Endothelial cell of hepatic sinusoid (primary cell): ENCODE data around the gene MTMR12.
"Not testable (repeated sequence)": the region's sequence is repeated elsewhere in the genome, so short reads cannot be mapped to it uniquely, and the experiment has no call there.

Experiments used
- in situ Hi-C: cut with HindIII; loops from 2 replicates; pipeline ENCODE4 v1.10.0; 2017; ENCODE audit warnings: low sequenced_read_pairs

MTMR12 gene

GRCh38 chr5:32245742-32246141 lies 67.0 kb downstream of the MTMR12 start:
- in situ Hi-C loops = loop anchor here (5.0 kb wide), 3 partner anchors 52 to 162 kb away; no protein-coding TSS in a partner anchor

GRCh38 chr5:32244017-32244416 lies 68.7 kb downstream of the MTMR12 start:
- in situ Hi-C loops = no loop called here

- in situ Hi-C loops = no loop called here
Observed at GRCh38 chr5:32241034-32241783, 71.5 kb downstream of the MTMR12 start.

- in situ Hi-C loops = no loop called here
Observed at GRCh38 chr5:32239385-32239784, 73.4 kb downstream of the MTMR12 start.

GRCh38 chr5:32233696-32234447 lies 78.9 kb downstream of the MTMR12 start:
- in situ Hi-C loops = no loop called here

GRCh38 chr5:32233220-32233695 lies 79.5 kb downstream of the MTMR12 start:
- in situ Hi-C loops = no loop called here

- in situ Hi-C loops = no loop called here
Observed at GRCh38 chr5:32232441-32233219, 80.1 kb downstream of the MTMR12 start.

GRCh38 chr5:32231929-32232328 lies 80.8 kb downstream of the MTMR12 start:
- in situ Hi-C loops = no loop called here

- in situ Hi-C loops = no loop called here
Observed at GRCh38 chr5:32231241-32231640, 81.5 kb downstream of the MTMR12 start.

GRCh38 chr5:32230356-32231099 lies 82.2 kb downstream of the MTMR12 start:
- in situ Hi-C loops = no loop called here

- in situ Hi-C loops = no loop called here
Observed at GRCh38 chr5:32229586-32229985, 83.2 kb downstream of the MTMR12 start.

- in situ Hi-C loops = no loop called here
Observed at GRCh38 chr5:32228816-32229215, 83.9 kb downstream of the MTMR12 start.

- in situ Hi-C loops = no loop called here
Observed at GRCh38 chr5:32225445-32225844, 87.3 kb downstream of the MTMR12 start.

- in situ Hi-C loops = no loop called here
Observed at GRCh38 chr5:32223972-32224609, 88.6 kb downstream of the MTMR12 start.

- in situ Hi-C loops = no loop called here
Observed at GRCh38 chr5:32222723-32223470, 89.8 kb downstream of the MTMR12 start.

- in situ Hi-C loops = no loop called here
Observed at GRCh38 chr5:32217886-32218396, 94.8 kb downstream of the MTMR12 start.

GRCh38 chr5:32214344-32214743 lies 98.4 kb downstream of the MTMR12 start:
- in situ Hi-C loops = not testable (repeated sequence)

- in situ Hi-C loops = no loop called here
Observed at GRCh38 chr5:32210151-32210550, 102.6 kb downstream of the MTMR12 start.

- in situ Hi-C loops = not testable (repeated sequence)
Observed at GRCh38 chr5:32208837-32209236, 103.9 kb downstream of the MTMR12 start.
